ENCODE data around the gene DIS3L2.

Gene DIS3L2

GRCh38 chr2:231985823-231986261 is 24.3 kb downstream of the DIS3L2 start:
- Histone ChIP-seq H3K36me3 (replicated peaks; ENCODE audit: low read depth, low read length) (peaks cover 2% of the 10 kb centered on the region), H4K20me1 (ENCODE audit: insufficient read depth, low read length) (peaks cover 8% of the 10 kb centered on the region), H3K4me3 (ENCODE audit: low read length) (no peak overlapping the region), H3K9me3 (ENCODE audit: insufficient read depth, low read length) (no peaks in the 10 kb centered on the region), H3K4me2 (ENCODE audit: low read length) (no peak overlapping the region), H3K27me3 (ENCODE audit: low read depth, low read length) (no peaks in the 10 kb centered on the region), H2AFZ (ENCODE audit: low read depth, low read length) (no peak overlapping the region), H3K79me2 (ENCODE audit: low read length) (peaks cover 14% of the 10 kb centered on the region), H3K9ac (ENCODE audit: low read length) (no peak overlapping the region), H3K4me1 (ENCODE audit: low read length) (no peaks in the 10 kb centered on the region), H3K27ac (ENCODE audit: low read length) (no peak overlapping the region)
- TF ChIP-seq EZH2phosphoT487 (IDR thresholded peaks at IDR 0.05; ENCODE audit: low read depth) (no peak), CTCF (IDR thresholded peaks at IDR 0.05; ENCODE audit: low read depth, low read length) (no peak)

GRCh38 chr2:231987124-231987727 is 25.7 kb downstream of the DIS3L2 start:
- no peak overlapping the region for H3K4me3 ChIP-seq (ENCODE audit: low read length)
- peaks cover 13% of the 10 kb centered on the region for H4K20me1 ChIP-seq (ENCODE audit: insufficient read depth, low read length)
- H3K79me2 ChIP-seq (ENCODE audit: low read length) = peaks cover 14% of the 10 kb centered on the region
- H3K36me3 ChIP-seq (replicated peaks; ENCODE audit: low read depth, low read length) = peaks cover 2% of the 10 kb centered on the region
- no peaks in the 10 kb centered on the region for H3K27me3 ChIP-seq (ENCODE audit: low read depth, low read length)
- no peak for TF ChIP-seq EZH2phosphoT487 (IDR thresholded peaks at IDR 0.05; ENCODE audit: low read depth)
- TF ChIP-seq CTCF (IDR thresholded peaks at IDR 0.05; ENCODE audit: low read depth, low read length) = no peak
- no peak overlapping the region for H3K27ac ChIP-seq (ENCODE audit: low read length)
- H3K4me2 ChIP-seq (ENCODE audit: low read length) = no peak overlapping the region
- no peak overlapping the region for H3K9ac ChIP-seq (ENCODE audit: low read length)
- H2AFZ ChIP-seq (ENCODE audit: low read depth, low read length) = no peak overlapping the region
- no peaks in the 10 kb centered on the region for H3K4me1 ChIP-seq (ENCODE audit: low read length)
- H3K9me3 ChIP-seq (ENCODE audit: insufficient read depth, low read length) = no peaks in the 10 kb centered on the region

- Histone ChIP-seq H3K4me1 (ENCODE audit: low read length) (no peaks in the 10 kb centered on the region), H3K36me3 (replicated peaks; ENCODE audit: low read depth, low read length) (no peaks in the 10 kb centered on the region), H2AFZ (ENCODE audit: low read depth, low read length) (no peak overlapping the region), H3K79me2 (ENCODE audit: low read length) (peaks cover 14% of the 10 kb centered on the region), H3K9me3 (ENCODE audit: insufficient read depth, low read length) (no peaks in the 10 kb centered on the region), H3K4me2 (ENCODE audit: low read length) (no peak overlapping the region), H3K27me3 (ENCODE audit: low read depth, low read length) (no peaks in the 10 kb centered on the region), H4K20me1 (ENCODE audit: insufficient read depth, low read length) (peaks cover 13% of the 10 kb centered on the region), H3K4me3 (ENCODE audit: low read length) (no peak overlapping the region), H3K9ac (ENCODE audit: low read length) (no peak overlapping the region), H3K27ac (ENCODE audit: low read length) (no peak overlapping the region)
- TF ChIP-seq CTCF (IDR thresholded peaks at IDR 0.05; ENCODE audit: low read depth, low read length) (no peak), EZH2phosphoT487 (IDR thresholded peaks at IDR 0.05; ENCODE audit: low read depth) (no peak)
Measured at GRCh38 chr2:231988179-231988866, 26.8 kb downstream of the DIS3L2 start.

- Histone ChIP-seq H3K9me3 (ENCODE audit: insufficient read depth, low read length) (no peaks in the 10 kb centered on the region), H3K4me3 (ENCODE audit: low read length) (no peak overlapping the region), H3K4me1 (ENCODE audit: low read length) (no peaks in the 10 kb centered on the region), H4K20me1 (ENCODE audit: insufficient read depth, low read length) (peaks cover 9% of the 10 kb centered on the region; the same call in 1 of the 2 replicates), H3K79me2 (ENCODE audit: low read length) (peaks cover 21% of the 10 kb centered on the region), H3K4me2 (ENCODE audit: low read length) (no peak overlapping the region), H2AFZ (ENCODE audit: low read depth, low read length) (no peak overlapping the region), H3K9ac (ENCODE audit: low read length) (no peak overlapping the region), H3K27ac (ENCODE audit: low read length) (no peak overlapping the region), H3K36me3 (replicated peaks; ENCODE audit: low read depth, low read length) (no peaks in the 10 kb centered on the region), H3K27me3 (ENCODE audit: low read depth, low read length) (no peaks in the 10 kb centered on the region)
- TF ChIP-seq CTCF (IDR thresholded peaks at IDR 0.05; ENCODE audit: low read depth, low read length) (no peak), EZH2phosphoT487 (IDR thresholded peaks at IDR 0.05; ENCODE audit: low read depth) (no peak)
Measured at GRCh38 chr2:231991664-231992063, 30.2 kb downstream of the DIS3L2 start.

Data from OCI-LY3 (cell line).